Stimulated activated CD8-positive, alpha-beta memory T cell treated with anti-CD3 and anti-CD28 coated beads, Interleukin-7, amount 100 ng/mL, for 48 hours (primary cell): ENCODE results near the gene HMCES.

Source experiments
- DNase-seq, 2 donors: peaks; one replicate each; pipeline ENCODE4 v3.0.0-alpha.2; 2020; ENCODE audit warnings: low read depth in 1 of 2; ENCODE audit errors: extremely low read depth in 1 of 2

The HMCES gene

GRCh38 chr3:129278439-129278965 is at the start of gene HMCES:
Gene HMCES, plus strand, starts transcription at chr3:129278870. Its CDS starts 863 bp downstream, at chr3:129279733.
- DNase-seq = peak; percentile 85 to 89

DNA sequence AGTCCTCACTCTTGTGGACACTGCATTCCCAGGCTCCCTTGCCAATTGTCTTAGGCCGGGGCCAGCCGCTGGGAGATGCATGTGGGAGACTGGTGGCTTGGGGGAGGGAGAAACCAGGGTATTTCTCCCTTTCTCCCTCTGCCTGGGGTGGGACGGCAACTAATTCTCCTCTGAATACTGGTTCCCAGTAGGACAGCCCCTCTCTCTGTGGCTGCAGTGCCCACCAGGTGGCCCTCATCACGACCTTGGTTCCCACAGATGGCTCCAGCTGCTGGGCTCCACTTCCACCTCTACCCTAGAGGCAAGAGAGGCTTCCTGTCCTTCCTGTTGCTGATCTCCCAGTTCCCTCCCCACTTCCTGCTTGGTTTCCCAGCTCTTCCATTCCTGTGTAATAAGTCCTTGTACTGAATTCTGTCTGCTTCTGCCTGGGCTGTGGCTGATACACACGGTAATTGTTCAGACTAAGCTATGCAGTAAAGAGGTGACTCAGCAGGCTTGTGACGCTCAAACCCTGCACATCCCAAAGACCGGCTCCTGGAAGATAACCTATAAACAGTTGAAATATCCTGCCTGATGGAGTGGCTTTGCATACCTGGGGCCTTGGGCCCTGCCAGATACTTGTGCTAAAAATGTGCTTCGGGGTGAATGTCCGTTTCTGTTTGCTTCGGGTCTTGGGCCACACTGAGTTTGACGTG is 49.6 kb upstream of the HMCES start:
- no peak for DNase-seq

GRCh38 chr3:129230311-129231019 is 48.2 kb upstream of the HMCES start:
- DNase-seq = peak in 1 of 2 donors; percentile 52

GRCh38 chr3:129231331-129232119 is 47.1 kb upstream of the HMCES start:
- DNase-seq = no peak

DNA sequence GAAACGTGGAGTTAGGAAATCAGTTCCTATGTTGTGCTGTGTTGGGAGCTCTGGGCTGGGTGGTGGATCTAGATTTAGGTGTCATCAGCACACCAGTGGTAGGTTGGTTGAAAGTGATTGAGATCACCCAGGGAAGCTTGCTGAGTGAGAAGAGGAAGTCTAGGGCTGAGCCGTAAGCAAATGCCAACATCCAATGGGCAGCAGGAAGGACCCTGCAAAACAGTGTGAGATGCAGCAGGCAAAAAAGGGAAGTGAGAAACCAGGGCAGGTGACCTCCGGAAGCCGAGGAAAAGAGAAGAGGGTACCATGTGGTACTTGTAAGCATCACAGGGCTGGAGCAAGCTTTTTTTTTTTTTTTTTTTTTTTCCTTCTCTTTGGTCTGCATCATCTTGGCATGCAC is 45.1 kb upstream of the HMCES start:
- no peak for DNase-seq

DNA sequence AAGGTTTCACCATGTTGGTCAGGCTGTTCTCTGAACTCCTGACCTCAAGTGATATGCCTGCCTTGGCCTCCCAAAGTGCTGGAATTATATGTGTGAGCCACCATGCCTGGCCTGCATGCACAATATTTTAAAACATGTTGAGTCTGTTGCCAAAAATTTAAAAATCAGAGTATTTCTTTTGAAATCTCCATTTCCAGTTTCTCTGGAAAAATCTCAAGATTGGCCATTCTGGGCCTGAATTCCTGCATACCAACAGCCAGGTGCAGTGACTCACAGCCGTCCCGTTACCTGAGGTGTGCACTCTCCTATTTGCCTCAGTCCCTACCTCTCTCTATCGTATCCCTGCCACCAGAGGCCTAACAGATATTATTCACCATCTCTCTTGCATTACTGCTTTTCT is 44.2 kb upstream of the HMCES start:
- DNase-seq = no peak

DNA sequence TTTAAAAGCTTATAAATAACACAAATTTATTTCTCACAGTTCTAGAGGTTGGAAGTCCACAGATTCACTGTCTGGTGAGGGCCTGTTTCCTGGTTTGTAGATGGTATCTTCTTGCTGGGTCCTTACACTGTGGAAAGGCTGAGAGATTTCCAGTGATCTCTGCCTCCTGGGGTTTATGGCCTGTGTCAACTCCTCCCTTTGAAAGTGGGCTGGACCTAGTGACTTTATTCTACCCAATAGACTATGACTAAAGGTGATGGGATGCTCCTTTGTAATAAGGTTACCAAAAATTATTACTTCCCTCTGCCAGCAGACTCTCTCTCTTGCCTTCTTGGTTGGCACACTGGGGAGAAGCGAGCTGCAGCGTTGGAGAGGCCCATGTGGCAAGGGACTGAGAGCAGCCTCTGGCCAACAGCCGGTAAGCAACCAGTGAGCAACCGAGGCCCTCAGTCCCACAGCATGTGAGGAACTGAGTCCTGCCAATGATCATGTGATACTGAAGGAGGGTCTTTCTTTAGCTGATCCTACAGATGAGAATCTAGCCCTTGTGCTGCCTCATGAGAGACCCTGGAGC is 43.2 kb upstream of the HMCES start:
- DNase-seq = no peak

DNA sequence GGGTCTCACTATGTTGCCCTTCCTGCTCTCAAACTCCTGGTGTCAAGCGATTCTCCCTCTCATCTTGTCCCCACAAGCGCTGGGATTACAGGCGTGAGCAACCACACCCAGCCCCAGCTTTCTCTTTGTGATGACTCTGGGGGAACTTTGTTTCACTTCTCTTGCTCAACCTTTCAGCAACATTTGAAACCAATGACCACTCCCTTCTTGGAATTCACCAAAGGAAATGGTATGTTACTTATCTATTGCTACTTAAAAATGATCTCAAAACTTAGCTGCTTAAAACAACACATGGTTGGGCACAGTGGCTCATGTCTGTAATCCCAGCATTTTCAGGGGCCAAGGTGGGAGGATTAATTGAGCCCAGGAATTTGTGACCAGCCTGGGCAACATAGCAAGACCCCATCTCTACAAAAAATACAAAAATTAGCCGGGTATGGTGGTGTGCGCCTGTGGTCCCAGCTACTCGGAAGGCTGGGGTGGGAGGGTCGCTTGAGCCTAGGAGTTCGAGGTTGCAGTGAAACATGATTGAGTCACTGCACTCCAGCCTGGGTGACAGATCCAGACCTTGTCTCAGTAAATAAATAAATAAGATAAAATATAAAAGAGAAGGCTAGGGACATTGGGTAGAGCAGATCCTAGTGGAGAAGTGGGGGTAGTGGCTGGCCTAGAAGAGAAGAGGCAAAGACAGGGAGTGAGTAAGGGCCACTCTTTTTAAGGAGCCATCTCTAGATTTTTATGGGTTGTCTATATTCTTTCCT is 39.5 kb upstream of the HMCES start:
- peak in 1 of 2 donors; percentile 54 for DNase-seq

- no peak for DNase-seq
Measured at GRCh38 chr3:129239991-129240390, 38.7 kb upstream of the HMCES start.

DNA sequence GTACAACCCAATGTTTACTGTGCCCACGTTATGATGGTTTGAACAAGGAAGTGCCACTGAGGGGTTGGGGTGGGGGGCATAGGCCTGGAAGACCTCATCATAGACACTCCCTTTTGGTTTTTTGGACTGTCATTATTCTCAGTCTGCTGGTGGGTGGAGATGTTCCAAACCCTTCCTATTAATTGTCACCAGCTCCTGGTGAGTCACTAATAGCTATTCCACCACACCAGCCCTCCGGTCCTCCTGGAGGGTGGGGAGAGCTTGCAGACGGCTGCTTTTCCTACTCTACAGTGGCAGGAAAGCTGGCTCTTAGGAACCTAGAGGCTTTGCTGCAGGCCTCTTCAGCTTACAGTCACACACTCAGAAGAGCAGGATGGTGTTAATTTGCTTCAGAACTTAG is 38.2 kb upstream of the HMCES start:
- DNase-seq = no peak

GRCh38 chr3:129245141-129245540 is 33.5 kb upstream of the HMCES start:
- no peak for DNase-seq

GRCh38 chr3:129245641-129246306 is 32.9 kb upstream of the HMCES start:
- DNase-seq = peak in 1 of 2 donors; percentile 55

GRCh38 chr3:129246636-129247035 is 32.0 kb upstream of the HMCES start:
- no peak for DNase-seq

- no peak for DNase-seq
Measured at GRCh38 chr3:129248286-129248979, 30.2 kb upstream of the HMCES start.

DNA sequence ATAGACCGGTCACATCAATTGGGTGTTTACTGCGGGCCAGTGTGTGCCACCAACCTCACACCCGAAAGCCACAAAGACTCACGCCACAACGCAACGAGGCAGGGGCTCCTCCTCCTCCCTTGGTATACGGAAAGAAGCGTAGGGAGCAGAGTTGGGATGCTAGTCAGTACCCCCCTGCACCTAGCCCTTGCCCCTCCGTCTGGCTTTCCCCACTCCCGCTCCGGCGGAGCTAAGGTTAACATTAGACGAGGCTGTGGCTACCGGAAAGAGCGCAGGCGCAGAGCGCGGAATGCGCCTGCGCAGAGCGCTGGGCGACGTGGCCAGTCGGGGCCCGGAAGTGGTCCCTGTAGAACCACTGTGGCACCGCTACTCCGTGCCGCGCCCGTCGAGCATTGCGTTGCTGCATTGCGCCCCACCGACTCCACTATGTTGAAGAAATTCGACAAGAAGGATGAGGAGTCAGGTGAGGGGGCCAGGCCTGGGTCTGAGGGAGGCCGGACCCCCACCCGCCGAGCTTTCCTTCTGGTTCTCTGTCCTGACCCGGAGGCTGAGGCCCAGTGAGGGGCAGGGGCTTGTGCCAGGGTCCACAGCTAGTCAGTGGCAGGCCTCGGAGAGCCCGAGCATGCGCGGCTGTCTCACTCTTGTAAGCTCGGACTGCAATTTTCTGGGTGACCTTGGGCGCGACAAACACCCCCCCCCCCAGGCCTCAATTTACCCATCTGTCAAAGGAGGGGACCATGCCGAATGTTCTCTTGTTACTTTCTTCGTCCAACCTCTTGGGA is 29.2 kb upstream of the HMCES start, which contains the start of gene COPG1:
Gene COPG1 (plus strand): TSS at position 323 of the 782 bp plus-strand sequence. CDS start 104 bp downstream, at position 427.
- DNase-seq = peak; percentile 71 to 79

GRCh38 chr3:129252748-129253147 is 25.9 kb upstream of the HMCES start:
- DNase-seq = no peak

GRCh38 chr3:129254536-129255230 is 24.0 kb upstream of the HMCES start:
- DNase-seq = no peak

- DNase-seq = no peak
Measured at GRCh38 chr3:129256270-129256669, 22.4 kb upstream of the HMCES start.
